Large intestine (tissue), 3 donors: ENCODE measurements around the gene GALNT14. TPM values are rescaled to one million over a fixed set of nuclear protein-coding genes. Genes with fewer than 3 reads are reported as not detected.

Experiments
- DNase-seq, 2 donors: peaks; one replicate each; pipeline versions ENCODE4 v3.0.0 to v3.0.0-alpha.2; 2013
- H3K27ac ChIP-seq: one replicate; pipeline ENCODE4 v1.5.1; 2013; ENCODE audit warnings: low read length
- H3K27me3 ChIP-seq: 2 replicates; pipeline ENCODE4 v1.6.1; 2013; ENCODE audit warnings: low read length; ENCODE audit not compliant: control insufficient read depth, insufficient read depth
- H3K36me3 ChIP-seq: 2 replicates; pipeline ENCODE4 v1.6.1; 2013; ENCODE audit warnings: low read length; ENCODE audit not compliant: control insufficient read depth, insufficient read depth
- H3K4me1 ChIP-seq: one replicate; pipeline ENCODE4 v1.6.1; 2013; ENCODE audit warnings: low read length; ENCODE audit not compliant: control insufficient read depth, insufficient read depth
- H3K4me3 ChIP-seq: one replicate; pipeline ENCODE4 v1.5.1; 2013; ENCODE audit warnings: low read length
- H3K9me3 ChIP-seq: one replicate; pipeline ENCODE4 v1.6.1; 2013; ENCODE audit warnings: mild to moderate bottlenecking, low read depth, low read length, moderate library complexity; ENCODE audit not compliant: control insufficient read depth
- WGBS: methylation state at CpG from one replicate; pipeline ENCODE4 v1.1.5; 2013; ENCODE audit warnings: low lambda C conversion rate; ENCODE audit not compliant: insufficient coverage; 5-methylcytosine and 5-hydroxymethylcytosine counted together
- polyA plus RNA-seq: library from polyadenylated mRNA; unstranded; fragments of 120-200 nt; gene quantifications from one replicate; pipeline ENCODE4 v1.2.1, GENCODE V29; 2013

GALNT14 gene
- polyA plus RNA-seq, 1 donor: 3.1 TPM

GRCh38 chr2:31049264-31049663 is 89.0 kb downstream of the GALNT14 start:
- no peaks in the 10 kb centered on the region for H3K9me3 ChIP-seq
- H3K27me3 ChIP-seq: no peaks in the 10 kb centered on the region
- peak; percentile 31 to 47 for DNase-seq
- H3K4me1 ChIP-seq: peaks cover 11% of the 10 kb centered on the region
- H3K4me3 ChIP-seq: no peak overlapping the region
- no peak overlapping the region for H3K27ac ChIP-seq
- WGBS: no CpG with 5 or more reads among the region's 3 CpGs
- H3K36me3 ChIP-seq: no peaks in the 10 kb centered on the region

DNA sequence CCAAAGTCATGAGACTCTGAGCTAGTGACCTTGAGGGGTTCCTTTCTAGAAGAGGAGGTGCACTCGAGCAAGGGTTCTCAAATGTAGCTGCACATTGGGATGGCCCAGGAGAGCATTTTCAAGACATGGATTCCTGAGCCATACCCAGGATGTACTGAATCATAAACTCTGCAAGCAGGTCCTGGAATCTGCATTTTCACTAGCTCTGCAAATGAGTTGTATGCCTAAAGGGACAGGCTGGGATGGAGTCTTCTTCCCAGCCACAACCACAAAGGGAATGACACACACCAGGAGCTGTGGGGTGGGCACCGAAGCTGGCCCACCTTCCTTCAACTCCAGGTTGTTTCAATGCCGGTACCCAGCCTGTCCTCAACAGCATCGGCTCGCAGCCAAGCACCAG is 90.6 kb downstream of the GALNT14 start:
- Histone ChIP-seq H3K9me3 (no peaks in the 10 kb centered on the region), H3K4me3 (no peak overlapping the region), H3K4me1 (peaks cover 11% of the 10 kb centered on the region), H3K27ac (no peak overlapping the region), H3K36me3 (no peaks in the 10 kb centered on the region), H3K27me3 (no peaks in the 10 kb centered on the region)
- no peak for DNase-seq
- WGBS: no CpG with 5 or more reads among the region's 5 CpGs

DNA sequence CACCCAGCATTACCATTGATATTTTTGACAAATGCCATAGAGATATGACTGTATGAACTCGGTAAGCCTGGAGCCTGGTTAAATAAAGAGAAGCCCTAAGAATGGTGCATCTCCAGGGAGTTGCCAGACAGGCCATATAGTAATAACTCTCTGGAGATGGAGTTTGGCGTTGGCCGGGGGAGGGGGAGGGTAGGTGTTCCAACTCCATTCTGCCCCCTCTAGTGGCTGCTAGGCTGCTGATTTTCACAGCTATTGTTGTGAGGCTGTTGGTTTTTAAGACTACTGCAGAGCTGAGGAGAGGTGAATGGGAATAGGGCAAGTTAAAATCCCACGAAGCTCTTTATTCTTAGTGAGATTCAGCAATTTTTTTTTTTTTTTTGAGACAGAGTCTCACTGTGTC is 99.9 kb downstream of the GALNT14 start:
- no peak for DNase-seq
- H3K36me3 ChIP-seq: no peaks in the 10 kb centered on the region
- WGBS: no CpG with 5 or more reads among the region's 4 CpGs
- H3K4me1 ChIP-seq: no peaks in the 10 kb centered on the region
- peaks cover 12% of the 10 kb centered on the region for H3K9me3 ChIP-seq
- no peak overlapping the region for H3K27ac ChIP-seq
- no peaks in the 10 kb centered on the region for H3K27me3 ChIP-seq
- H3K4me3 ChIP-seq: no peak overlapping the region

- H3K4me1 ChIP-seq: no peaks in the 10 kb centered on the region
- no peaks in the 10 kb centered on the region for H3K36me3 ChIP-seq
- H3K27ac ChIP-seq: no peak overlapping the region
- no peak for DNase-seq
- no peak overlapping the region for H3K4me3 ChIP-seq
- no peaks in the 10 kb centered on the region for H3K27me3 ChIP-seq
- peaks cover 12% of the 10 kb centered on the region for H3K9me3 ChIP-seq
Measured at GRCh38 chr2:31037058-31037457, 101.2 kb downstream of the GALNT14 start.

GRCh38 chr2:31033032-31033431 is 105.2 kb downstream of the GALNT14 start:
- H3K27me3 ChIP-seq: peaks cover 3% of the 10 kb centered on the region
- H3K36me3 ChIP-seq: no peaks in the 10 kb centered on the region
- DNase-seq: no peak
- H3K9me3 ChIP-seq: peaks cover 9% of the 10 kb centered on the region
- H3K27ac ChIP-seq: no peak overlapping the region
- H3K4me1 ChIP-seq: no peaks in the 10 kb centered on the region
- WGBS: no CpG with 5 or more reads among the region's 1 CpG
- no peak overlapping the region for H3K4me3 ChIP-seq

- DNase-seq: no peak
- Histone ChIP-seq H3K27ac (no peak overlapping the region), H3K9me3 (peaks cover 9% of the 10 kb centered on the region), H3K4me3 (no peak overlapping the region), H3K36me3 (no peaks in the 10 kb centered on the region), H3K27me3 (peaks cover 4% of the 10 kb centered on the region), H3K4me1 (no peaks in the 10 kb centered on the region)
- no CpG with 5 or more reads among the region's 3 CpGs for WGBS
Measured at GRCh38 chr2:31032475-31032874, 105.8 kb downstream of the GALNT14 start.

DNA sequence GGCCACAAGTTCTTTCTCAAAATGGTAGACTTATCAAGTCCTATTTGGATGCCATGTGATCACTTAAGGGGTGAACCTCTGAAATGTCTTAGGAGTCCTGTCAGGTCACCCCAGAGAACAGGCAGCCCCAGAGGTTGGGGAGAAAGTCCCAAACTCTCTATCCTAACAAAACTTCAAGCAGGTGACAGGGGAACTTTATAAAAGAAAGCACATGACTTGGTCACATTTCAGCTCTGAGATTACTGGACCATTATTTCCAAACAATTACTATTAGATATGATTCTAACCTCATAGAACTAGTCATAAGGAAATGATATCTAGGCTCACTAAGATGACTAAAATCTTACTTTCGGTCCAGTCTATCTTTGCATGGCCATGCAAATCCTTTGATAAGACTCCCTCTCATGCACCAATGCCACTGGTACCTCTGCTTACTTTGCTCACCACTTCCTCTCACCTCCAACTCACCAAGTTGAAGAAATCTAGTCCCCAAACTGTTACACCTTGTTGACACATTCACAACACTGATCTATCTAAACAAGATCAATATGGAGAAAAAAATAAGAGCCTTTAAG is 107.0 kb downstream of the GALNT14 start:
- Histone ChIP-seq H3K4me1 (no peaks in the 10 kb centered on the region), H3K36me3 (no peaks in the 10 kb centered on the region), H3K4me3 (no peak overlapping the region), H3K9me3 (peaks cover 4% of the 10 kb centered on the region), H3K27ac (no peak overlapping the region), H3K27me3 (peaks cover 4% of the 10 kb centered on the region)
- no peak for DNase-seq
- no CpG with 5 or more reads among the region's 1 CpG for WGBS

- Histone ChIP-seq H3K4me1 (no peaks in the 10 kb centered on the region), H3K4me3 (no peak overlapping the region), H3K27ac (no peak overlapping the region), H3K36me3 (no peaks in the 10 kb centered on the region), H3K27me3 (peaks cover 4% of the 10 kb centered on the region), H3K9me3 (no peaks in the 10 kb centered on the region)
- no CpG with 5 or more reads among the region's 8 CpGs for WGBS
- no peak for DNase-seq
Measured at GRCh38 chr2:31028417-31028816, 109.8 kb downstream of the GALNT14 start.

GRCh38 chr2:31027549-31027948 is 110.7 kb downstream of the GALNT14 start:
- H3K4me1 ChIP-seq: no peaks in the 10 kb centered on the region
- no peaks in the 10 kb centered on the region for H3K36me3 ChIP-seq
- no peak overlapping the region for H3K27ac ChIP-seq
- DNase-seq: no peak
- peaks cover 4% of the 10 kb centered on the region for H3K27me3 ChIP-seq
- H3K9me3 ChIP-seq: no peaks in the 10 kb centered on the region
- WGBS: no CpG with 5 or more reads among the region's 5 CpGs
- no peak overlapping the region for H3K4me3 ChIP-seq

GRCh38 chr2:31023541-31023940 is 114.7 kb downstream of the GALNT14 start:
- H3K4me1 ChIP-seq: no peaks in the 10 kb centered on the region
- no CpG with 5 or more reads among the region's 3 CpGs for WGBS
- no peaks in the 10 kb centered on the region for H3K9me3 ChIP-seq
- H3K36me3 ChIP-seq: no peaks in the 10 kb centered on the region
- H3K4me3 ChIP-seq: no peak overlapping the region
- H3K27ac ChIP-seq: no peak overlapping the region
- peaks cover 4% of the 10 kb centered on the region for H3K27me3 ChIP-seq
- no peak for DNase-seq

DNA sequence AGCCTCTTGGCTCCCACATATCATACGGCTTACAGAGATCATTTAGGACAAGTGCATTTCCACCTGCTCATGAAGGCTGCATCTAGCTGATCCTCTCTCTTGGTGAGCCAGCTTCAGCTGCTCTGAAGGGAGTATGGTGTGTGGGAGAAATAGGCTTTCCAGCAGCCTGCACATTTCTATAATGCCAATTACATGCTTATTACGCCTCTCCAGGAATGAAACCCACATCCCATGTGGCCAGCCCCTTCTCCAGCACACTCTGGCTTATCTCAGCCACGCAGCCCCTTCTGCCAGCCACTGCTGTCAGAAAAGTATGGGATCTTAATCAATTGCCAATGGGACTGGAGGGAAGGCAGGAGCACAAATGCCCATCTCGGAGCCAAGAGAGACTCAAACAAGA is 117.5 kb downstream of the GALNT14 start:
- no peaks in the 10 kb centered on the region for H3K27me3 ChIP-seq
- no peaks in the 10 kb centered on the region for H3K4me1 ChIP-seq
- no peaks in the 10 kb centered on the region for H3K9me3 ChIP-seq
- WGBS: no CpG with 5 or more reads among the region's 4 CpGs
- no peak overlapping the region for H3K27ac ChIP-seq
- DNase-seq: no peak
- no peak overlapping the region for H3K4me3 ChIP-seq
- H3K36me3 ChIP-seq: no peaks in the 10 kb centered on the region
